Measurements from ENCODE around the gene ANKRD9. TPM values are rescaled to one million over a fixed set of nuclear protein-coding genes. Genes with fewer than 3 reads are reported as not detected.
A peak's percentile ranks its signal among the peaks of the same experiment; 100 is the strongest.

The ANKRD9 gene
- total and polyA plus RNA-seq, 2 of the 13 experiments (the other 11 are each of a cell fraction or from before 2014, with no cell fraction given), result 10.0 to 15.0 TPM

GRCh38 chr14:102539544-102540314 is 30.2 kb upstream of the ANKRD9 start (continued):
- TF ChIP-seq GLI4 (CRISPR knock-in tag; IDR thresholded peaks at IDR 0.05; ENCODE audit: borderline replicate concordance), result 0 out of 2 replicates have a peak, but pooled peaks have one; percentile 14
- TF ChIP-seq SMC3 (IDR thresholded peaks at IDR 0.05; ENCODE audit: low read length), result no peak
- TF ChIP-seq NFE2 (CRISPR knock-in tag; IDR thresholded peaks at IDR 0.05), result no peak
- TF ChIP-seq PRMT3 (CRISPR knock-in tag; IDR thresholded peaks at IDR 0.05; ENCODE audit: borderline replicate concordance, low read depth), result no peak
- no peak for TF ChIP-seq NFKB2 (CRISPR knock-in tag; IDR thresholded peaks at IDR 0.05; ENCODE audit: borderline replicate concordance)
- no peak for TF ChIP-seq DR1 (CRISPR knock-in tag; IDR thresholded peaks at IDR 0.05)
- TF ChIP-seq ZNF367 (CRISPR knock-in tag; IDR thresholded peaks at IDR 0.05; ENCODE audit: borderline replicate concordance), result no peak
- no peak for TF ChIP-seq HDAC1 (CRISPR knock-in tag; IDR thresholded peaks at IDR 0.05)
- TF ChIP-seq ZBTB37 (CRISPR knock-in tag; IDR thresholded peaks at IDR 0.05), result no peak
- TF ChIP-seq SIX4 (CRISPR knock-in tag; IDR thresholded peaks at IDR 0.05), result no peak
- TF ChIP-seq ZNF143 (CRISPR knock-in tag; IDR thresholded peaks at IDR 0.05), result no peak
- TF ChIP-seq GABPB1 (CRISPR knock-in tag; IDR thresholded peaks at IDR 0.05), result peak; percentile 30; the same call in 1 of the 2 replicates
- TF ChIP-seq STAT5B (CRISPR knock-in tag; IDR thresholded peaks at IDR 0.05), result 0 out of 2 replicates have a peak, but pooled peaks have one; percentile 21
- TF ChIP-seq MXD3 (CRISPR knock-in tag; IDR thresholded peaks at IDR 0.05), result no peak
- TF ChIP-seq ZMYM2 (CRISPR knock-in tag; IDR thresholded peaks at IDR 0.05), result no peak
- no peak for TF ChIP-seq ZXDC (CRISPR knock-in tag; IDR thresholded peaks at IDR 0.05)
- 0 out of 2 replicates have a peak, but pooled peaks have one; percentile 69 for TF ChIP-seq ZC3H4 (CRISPR knock-in tag; IDR thresholded peaks at IDR 0.05; ENCODE audit: borderline replicate concordance)
- no peak for TF ChIP-seq SETDB1 (CRISPR knock-in tag; IDR thresholded peaks at IDR 0.05; ENCODE audit: borderline replicate concordance)
- TF ChIP-seq ARHGAP35 (CRISPR knock-in tag; IDR thresholded peaks at IDR 0.05; ENCODE audit: borderline replicate concordance), result no peak
- no peak for TF ChIP-seq STAT6 (CRISPR knock-in tag; IDR thresholded peaks at IDR 0.05; ENCODE audit: borderline replicate concordance)
- no peak for TF ChIP-seq FOXM1 (CRISPR knock-in tag; IDR thresholded peaks at IDR 0.05)
- TF ChIP-seq ZNF724P (CRISPR knock-in tag; IDR thresholded peaks at IDR 0.05; ENCODE audit: borderline replicate concordance), result peak; percentile 27; the same call in 1 of the 2 replicates
- no peak for TF ChIP-seq CCAR2 (optimal IDR thresholded peaks at IDR 0.05; ENCODE audit: low read depth, low read length)
- TF ChIP-seq MIXL1 (CRISPR knock-in tag; IDR thresholded peaks at IDR 0.05), result no peak
